ENCODE measurements around the gene TRA2B. TPM values are rescaled to one million over a fixed set of nuclear protein-coding genes. Genes with fewer than 3 reads are reported as not detected.

TRA2B gene
- total RNA-seq, 1 experiment from 2014 or later: 204 TPM

- no peaks in the 10 kb centered on the region for H3K27me3 Mint-ChIP-seq (ENCODE audit: insufficient read depth, unreplicated experiment)
- H3K4me3 Mint-ChIP-seq (ENCODE audit: unreplicated experiment): no peak overlapping the region
- H3K36me3 Mint-ChIP-seq (ENCODE audit: insufficient read depth, unreplicated experiment): no peaks in the 10 kb centered on the region
- no peak overlapping the region for H3K4me3 ChIP-seq (ENCODE audit: low read depth, low read length)
- H3K9me3 ChIP-seq: no peaks in the 10 kb centered on the region
- no TSS peak for BruUV-seq (replicated peaks)
- H3K27me3 ChIP-seq (replicated peaks; ENCODE audit: control insufficient read depth, insufficient read depth, low read length): no peaks in the 10 kb centered on the region; the same call in 1 of the 2 replicates
- no peaks in the 10 kb centered on the region for H3K36me3 ChIP-seq (ENCODE audit: control insufficient read depth, insufficient read depth, low read length)
- peaks cover 11% of the 10 kb centered on the region for H3K4me1 Mint-ChIP-seq (ENCODE audit: low read depth, unreplicated experiment)
- intact Hi-C loops (cut with micrococcal nuclease; ENCODE audit: unreplicated experiment): no loop called here
- CTCF ChIA-PET: no interaction called here
- H3K4me1 ChIP-seq: no peaks in the 10 kb centered on the region
- no peak for TF ChIP-seq CTCF (IDR thresholded peaks at IDR 0.05; ENCODE audit: insufficient read depth in 1 of 2, low read depth in 1 of 2, low read length in 1 of 2, severe bottlenecking in 1 of 2, unreplicated experiment in 1 of 2)
- no peak overlapping the region for H3K27ac Mint-ChIP-seq (ENCODE audit: unreplicated experiment)
- H3K9me3 Mint-ChIP-seq (ENCODE audit: unreplicated experiment): no peaks in the 10 kb centered on the region
- no peak for DNase-seq
- POLR2A ChIA-PET: no interaction called here
These were observed 70.8 kb downstream of the TRA2B start for GRCh38 chr3:185866995-185867394.

DNA sequence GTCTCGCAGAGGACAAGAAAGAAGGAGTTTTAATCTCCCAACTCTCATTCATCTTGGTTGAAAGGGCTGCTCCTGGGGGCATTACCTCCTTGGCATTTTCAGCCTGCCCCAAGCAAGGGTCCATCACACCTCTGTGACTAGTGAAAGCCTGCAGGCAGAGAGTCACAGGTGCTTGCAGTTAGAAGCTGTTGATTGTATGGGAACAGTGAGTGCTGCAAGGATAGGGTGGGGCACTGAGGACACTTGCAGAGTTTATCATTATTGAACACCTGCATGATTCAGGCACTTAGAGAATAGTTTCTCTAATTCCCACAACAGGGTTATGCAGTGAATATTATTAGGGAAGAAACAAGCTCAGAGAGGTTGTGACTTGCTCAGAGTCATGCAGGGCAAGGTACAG, 71.3 kb downstream of the TRA2B start:
- H3K4me3 Mint-ChIP-seq (ENCODE audit: unreplicated experiment): no peak overlapping the region
- intact Hi-C loops (cut with micrococcal nuclease; ENCODE audit: unreplicated experiment): no loop called here
- no peaks in the 10 kb centered on the region for H3K36me3 Mint-ChIP-seq (ENCODE audit: insufficient read depth, unreplicated experiment)
- BruUV-seq (replicated peaks): no TSS peak
- Histone ChIP-seq H3K9me3 (no peaks in the 10 kb centered on the region), H3K4me1 (no peaks in the 10 kb centered on the region), H3K27me3 (replicated peaks; ENCODE audit: control insufficient read depth, insufficient read depth, low read length) (no peaks in the 10 kb centered on the region; the same call in 1 of the 2 replicates), H3K36me3 (ENCODE audit: control insufficient read depth, insufficient read depth, low read length) (no peaks in the 10 kb centered on the region), H3K4me3 (ENCODE audit: low read depth, low read length) (no peak overlapping the region)
- TF ChIP-seq CTCF (IDR thresholded peaks at IDR 0.05; ENCODE audit: insufficient read depth in 1 of 2, low read depth in 1 of 2, low read length in 1 of 2, severe bottlenecking in 1 of 2, unreplicated experiment in 1 of 2): no peak
- POLR2A ChIA-PET: no interaction called here
- peaks cover 11% of the 10 kb centered on the region for H3K4me1 Mint-ChIP-seq (ENCODE audit: low read depth, unreplicated experiment)
- CTCF ChIA-PET: no interaction called here
- no peaks in the 10 kb centered on the region for H3K27me3 Mint-ChIP-seq (ENCODE audit: insufficient read depth, unreplicated experiment)
- no peak for DNase-seq
- no peaks in the 10 kb centered on the region for H3K9me3 Mint-ChIP-seq (ENCODE audit: unreplicated experiment)
- no peak overlapping the region for H3K27ac Mint-ChIP-seq (ENCODE audit: unreplicated experiment)

Other genes starting within 250 kb of the TRA2B start
- 75.9 and 80.8 TPM in 2 replicates for gene IGF2BP2, start 113.0 kb downstream of the TRA2B start, total RNA-seq (2022)
- 16.2 and 18.6 TPM in 2 replicates for gene ETV5, start 171.1 kb upstream of the TRA2B start, total RNA-seq (2022)

Data from Caco-2 (cell line).